Pancreas (tissue), 10 donors: ENCODE results near the gene NRCAM. TPM values are rescaled to one million over a fixed set of nuclear protein-coding genes. Genes with fewer than 3 reads are reported as not detected.

Experiments used
- ATAC-seq, 4 donors: fragments of 200-7000 bp; cut with Tn5 transposase; one replicate each; pipeline versions ENCODE4 v1.8.0 to v1.9.1; 2020; ENCODE audit warnings: mild to moderate bottlenecking in 4 of 4, moderate library complexity in 4 of 4
- DNase-seq, 6 donors: peaks; one replicate each; pipeline ENCODE4 v3.0.0-alpha.2; 2020
- FAIRE-seq: peaks from 2 replicates; lab custom pipeline; 2012; peaks lifted over from hg19 to GRCh38; lab: Jason Lieb, UNC
- H3K27ac ChIP-seq, 4 donors: fragments of 200-600 bp; sonication (generic); 1 replicate in 3 of 4; 2 replicates in 1 of 4; pipeline versions ENCODE4 v1.5.0 to v1.8.0; 2020
- H3K27me3 ChIP-seq, 4 donors: fragments of 200-600 bp; one replicate each; pipeline ENCODE4 v1.8.0; 2021
- H3K36me3 ChIP-seq, 3 donors: fragments of 200-600 bp; sonication (generic) in 1 of 3; one replicate each; pipeline versions ENCODE4 v1.5.0 to v1.8.0; 2020 to 2021
- H3K4me1 ChIP-seq, 3 donors: fragments of 200-600 bp; one replicate each; pipeline ENCODE4 v1.8.0; 2021
- H3K4me3 ChIP-seq, 4 donors: fragments of 200-600 bp; sonication (generic) in 2 of 4; one replicate each; pipeline versions ENCODE4 v1.5.0 to v1.8.0; 2020 to 2021
- H3K9me3 ChIP-seq, 4 donors: fragments of 200-600 bp; one replicate each; pipeline ENCODE4 v1.8.0; 2021
- CTCF ChIP-seq, 4 donors: fragments of 200-600 bp; sonication (generic) in 3 of 4; IDR thresholded peaks; one replicate each; pipeline versions ENCODE4 v1.5.0 to v1.8.0; 2021; ENCODE audit warnings: antibody characterized with exemption in 4 of 4
- WGBS, 2 donors: extraction: QIAGEN DNeasy Blood & Tissue Kit; methylation state at CpG; one replicate each; pipeline ENCODE4 v1.1.7; 2013; 5-methylcytosine and 5-hydroxymethylcytosine counted together
- intact Hi-C, 3 donors: fragments of 100-400 bp; cut with DNase I; formaldehyde crosslinking; loops; one replicate each; pipeline versions ENCODE4 v1.11.1 to v1.14.2; 2022
- polyA plus RNA-seq, 2 donors: library from polyadenylated mRNA; stranded (reverse); fragments of 200-250 nt; gene quantifications; one replicate each; pipeline ENCODE4 v1.2.3, GENCODE V29; 2013
- total RNA-seq, 6 donors: library from RNA; stranded (reverse); fragmentation: NEBNext Ultra II Directional in 4 of 6; extraction: Animal tissue kit (Norgen Biotek cat#: 25700) in 4 of 6; gene quantifications; one replicate each; pipeline versions ENCODE4 v1.2.1 to v1.2.4, GENCODE V29; 2021 to 2023
- donor health status: healthy with polysubstance abuse.
- donor health status: DM: no; HTN: no; CAD: no; lungs with moderate emphysema.
- donor health status: DM: no; HTN: no; CAD: no.
- donor health status: control.
- donor health status: control.
- donor health status: Bipolar disorder and iron deficiency.
- donor health status: DM: yes; HTN: yes; CAD: no.
- donor health status: DM: no; HTN: no; CAD: no.
- donor health status: DM: no; HTN: no; CAD: no.
- donor health status: DM: yes; HTN: yes; CAD: no.

NRCAM gene
- total and polyA plus RNA-seq, 8 donors: 14.1 to 53.6 (median 40.4) TPM

- Histone ChIP-seq H3K27ac (no peak overlapping the region), H3K4me1 (peaks cover 13 to 39% (median 20%) of the 10 kb centered on the region in 3 donors), H3K27me3 (no peaks in the 10 kb centered on the region), H3K4me3 (no peak overlapping the region), H3K9me3 (no peaks in the 10 kb centered on the region), H3K36me3 (no peaks in the 10 kb centered on the region)
- peak in 3 of 4 donors; percentile 44 to 70 (median 56) for ATAC-seq
- 10 to 13% methylated on average over 1 of the region's 1 CpG for WGBS, 2 donors
- no peak for FAIRE-seq
- DNase-seq: peak in 5 of 6 donors; percentile 25 to 85 (median 59)
- intact Hi-C loops: no loop called here
- no peak for TF ChIP-seq CTCF (IDR thresholded peaks at IDR 0.05)
These were observed 120.8 kb downstream of the NRCAM start for GRCh38 chr7:108335269-108335918.

DNA sequence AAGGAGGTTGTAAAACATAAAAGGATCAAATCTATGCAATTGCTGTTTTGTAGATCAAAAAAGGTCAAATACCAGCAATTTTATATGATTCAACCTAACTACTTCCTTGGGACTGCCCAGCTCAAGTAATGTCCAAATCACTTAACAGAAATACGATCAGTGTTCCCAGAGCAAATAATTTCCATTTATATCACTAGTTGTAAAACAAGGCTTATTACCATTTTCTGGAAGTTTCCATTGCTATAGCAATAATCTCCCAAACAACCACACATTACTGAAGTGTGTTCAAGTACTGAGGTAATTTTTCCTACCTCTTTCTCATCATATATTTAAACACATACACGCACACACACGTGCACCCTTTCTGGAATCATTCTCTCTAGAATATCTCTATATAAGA lies 123.3 kb downstream of the NRCAM start:
- Histone ChIP-seq H3K4me1 (peaks cover 0 to 33% (median 18%) of the 10 kb centered on the region in 3 donors), H3K9me3 (no peaks in the 10 kb centered on the region), H3K27me3 (no peaks in the 10 kb centered on the region), H3K27ac (no peak overlapping the region), H3K36me3 (no peaks in the 10 kb centered on the region), H3K4me3 (no peak overlapping the region)
- FAIRE-seq (no peak), DNase-seq (no peak), ATAC-seq (peak in 3 of 4 donors; percentile 15 to 40 (median 15))
- WGBS, 2 donors: 63 to 80% methylated on average over 3 of the region's 3 CpGs
- no peak for TF ChIP-seq CTCF (IDR thresholded peaks at IDR 0.05)
- intact Hi-C loops: no loop called here

DNA sequence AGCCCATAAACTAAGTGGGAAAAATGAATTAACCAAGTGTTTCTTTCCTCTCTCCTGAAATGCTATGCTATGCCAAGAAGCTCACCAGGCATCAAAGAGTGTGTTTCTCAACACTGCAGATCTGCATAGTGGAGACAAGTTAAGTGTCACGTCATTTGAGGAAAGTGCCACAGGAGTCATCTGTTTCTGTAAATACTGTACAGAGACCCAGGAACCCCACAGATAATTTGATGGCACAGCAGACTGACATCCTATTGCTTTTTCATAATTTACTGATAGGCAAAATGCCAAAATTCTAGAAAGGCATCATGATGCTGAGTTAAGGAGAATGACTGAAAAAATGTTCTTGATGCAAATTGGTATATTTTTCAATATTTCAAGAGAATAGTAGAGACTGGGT lies 124.3 kb downstream of the NRCAM start:
- intact Hi-C loops: no loop called here
- 63 to 76% methylated on average over 1 of the region's 1 CpG for WGBS, 2 donors
- ATAC-seq (no peak), FAIRE-seq (no peak), DNase-seq (no peak)
- Histone ChIP-seq H3K27ac (no peak overlapping the region), H3K4me3 (no peak overlapping the region), H3K36me3 (no peaks in the 10 kb centered on the region), H3K4me1 (peaks cover 5 to 43% (median 26%) of the 10 kb centered on the region in 3 donors), H3K9me3 (no peaks in the 10 kb centered on the region), H3K27me3 (no peaks in the 10 kb centered on the region)
- no peak for TF ChIP-seq CTCF (IDR thresholded peaks at IDR 0.05)

DNA sequence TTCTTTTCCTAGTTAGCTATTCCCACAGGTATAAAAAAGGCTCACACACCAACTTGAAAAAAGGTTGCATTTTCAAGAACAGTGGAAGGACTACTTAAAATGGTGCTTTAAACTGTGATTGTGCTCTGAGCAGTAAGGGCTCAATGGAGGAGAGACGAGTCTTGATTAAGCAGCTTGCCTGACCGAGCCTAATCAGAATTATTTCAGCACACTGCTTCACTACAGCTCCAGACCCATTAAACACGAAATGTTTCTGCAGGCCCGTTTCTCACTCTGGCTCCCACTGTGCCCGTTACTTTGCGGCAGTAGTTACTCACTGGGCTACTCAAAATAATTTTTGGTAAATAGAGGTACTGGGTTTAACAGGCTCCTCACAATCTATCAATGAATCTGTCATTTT lies 126.0 kb downstream of the NRCAM start:
- no peak for ATAC-seq
- DNase-seq: no peak
- Histone ChIP-seq H3K27ac (no peak overlapping the region), H3K36me3 (no peaks in the 10 kb centered on the region), H3K9me3 (no peaks in the 10 kb centered on the region), H3K4me3 (no peak overlapping the region), H3K4me1 (peaks cover 6 to 45% (median 27%) of the 10 kb centered on the region in 3 donors), H3K27me3 (no peaks in the 10 kb centered on the region)
- intact Hi-C loops: no loop called here
- FAIRE-seq: no peak
- WGBS, 2 donors: 89% methylated on average over 6 of the region's 6 CpGs
- no peak for TF ChIP-seq CTCF (IDR thresholded peaks at IDR 0.05)

DNA sequence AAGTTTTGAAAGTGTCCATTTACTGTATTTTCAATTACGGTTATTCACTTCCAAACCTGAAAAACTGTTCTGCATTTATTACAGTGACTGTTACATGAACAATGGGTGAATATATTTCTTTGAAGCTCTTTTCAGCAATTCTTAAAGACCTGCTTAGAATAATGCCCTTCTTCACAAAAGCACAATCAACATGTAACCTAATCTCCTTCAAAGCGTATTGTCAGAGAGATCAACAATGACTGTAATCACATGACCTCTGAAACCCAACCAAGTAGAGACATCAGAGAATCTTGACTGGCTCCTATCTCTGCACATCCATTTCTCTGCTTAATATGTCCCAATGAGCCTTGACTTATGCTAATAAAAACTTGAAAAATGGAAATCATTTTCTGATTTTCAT lies 126.7 kb downstream of the NRCAM start:
- H3K27me3 ChIP-seq: no peaks in the 10 kb centered on the region
- intact Hi-C loops: no loop called here
- ATAC-seq (no peak), FAIRE-seq (no peak), DNase-seq (no peak)
- H3K4me3 ChIP-seq: no peak overlapping the region
- H3K4me1 ChIP-seq: peaks cover 6 to 41% (median 26%) of the 10 kb centered on the region in 3 donors
- no peak for TF ChIP-seq CTCF (IDR thresholded peaks at IDR 0.05)
- WGBS, 2 donors: 68 to 74% methylated on average over 2 of the region's 2 CpGs
- no peaks in the 10 kb centered on the region for H3K9me3 ChIP-seq
- no peaks in the 10 kb centered on the region for H3K36me3 ChIP-seq
- no peak overlapping the region for H3K27ac ChIP-seq
